ENCODE results near the gene TRIM47.

DNA sequence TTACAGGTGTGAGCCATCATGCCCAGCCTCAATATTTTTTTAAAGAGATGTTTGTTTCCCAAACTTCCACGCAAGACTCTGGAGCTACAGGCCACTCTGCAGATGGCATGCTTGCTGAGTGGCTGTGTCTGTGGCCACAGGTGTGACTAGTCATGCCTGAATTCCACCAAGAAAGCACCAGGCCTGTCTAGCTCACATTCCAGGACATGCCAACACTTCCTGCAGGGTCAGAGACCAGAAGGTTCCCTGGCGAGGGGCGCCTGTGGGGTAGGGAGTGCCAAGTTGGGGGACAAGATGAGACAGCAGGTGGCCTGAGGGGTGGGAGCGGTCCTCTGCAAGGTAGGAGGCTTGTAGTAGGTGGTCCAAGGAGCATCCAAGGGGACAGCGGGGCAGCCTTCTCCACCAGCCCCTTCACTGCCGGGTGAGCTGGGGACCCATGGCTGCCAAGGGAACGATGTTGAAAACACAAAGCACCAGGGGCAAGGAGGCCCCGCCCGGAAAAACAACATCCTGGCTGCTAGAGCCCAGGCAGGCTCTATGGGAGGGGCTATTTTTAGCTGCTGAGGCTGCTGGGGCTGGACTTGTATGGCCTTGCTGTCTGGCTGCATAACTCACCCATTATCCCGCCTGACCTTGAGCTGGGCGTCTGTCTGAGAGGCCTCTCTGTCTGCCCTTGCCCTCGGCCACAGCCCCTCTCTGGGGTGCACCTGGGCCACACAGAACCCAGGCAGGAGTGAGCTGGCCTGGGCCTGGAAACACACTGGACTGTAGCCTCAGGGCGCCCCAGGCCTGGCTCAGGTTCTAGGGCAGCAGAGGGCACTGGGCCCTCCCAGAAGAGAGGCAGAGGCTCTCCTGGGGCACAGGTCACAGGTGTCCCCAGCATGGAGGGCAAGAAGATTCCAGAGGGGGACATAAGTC is 5.7 kb downstream of the TRIM47 start:
- TF ChIP-seq, protein P1, sequence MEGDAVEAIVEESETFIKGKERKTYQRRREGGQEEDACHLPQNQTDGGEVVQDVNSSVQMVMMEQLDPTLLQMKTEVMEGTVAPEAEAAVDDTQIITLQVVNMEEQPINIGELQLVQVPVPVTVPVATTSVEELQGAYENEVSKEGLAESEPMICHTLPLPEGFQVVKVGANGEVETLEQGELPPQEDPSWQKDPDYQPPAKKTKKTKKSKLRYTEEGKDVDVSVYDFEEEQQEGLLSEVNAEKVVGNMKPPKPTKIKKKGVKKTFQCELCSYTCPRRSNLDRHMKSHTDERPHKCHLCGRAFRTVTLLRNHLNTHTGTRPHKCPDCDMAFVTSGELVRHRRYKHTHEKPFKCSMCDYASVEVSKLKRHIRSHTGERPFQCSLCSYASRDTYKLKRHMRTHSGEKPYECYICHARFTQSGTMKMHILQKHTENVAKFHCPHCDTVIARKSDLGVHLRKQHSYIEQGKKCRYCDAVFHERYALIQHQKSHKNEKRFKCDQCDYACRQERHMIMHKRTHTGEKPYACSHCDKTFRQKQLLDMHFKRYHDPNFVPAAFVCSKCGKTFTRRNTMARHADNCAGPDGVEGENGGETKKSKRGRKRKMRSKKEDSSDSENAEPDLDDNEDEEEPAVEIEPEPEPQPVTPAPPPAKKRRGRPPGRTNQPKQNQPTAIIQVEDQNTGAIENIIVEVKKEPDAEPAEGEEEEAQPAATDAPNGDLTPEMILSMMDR (IDR thresholded peaks at IDR 0.05), result no peak
- no peak for TF ChIP-seq POLR2A (IDR thresholded peaks at IDR 0.05)
